ENCODE data around the gene PNPLA8. TPM values are rescaled to one million over a fixed set of nuclear protein-coding genes. Genes with fewer than 3 reads are reported as not detected.

Gene PNPLA8
- total and polyA plus RNA-seq, 2 experiments from 2014 or later, result 20.0 to 21.3 TPM

DNA sequence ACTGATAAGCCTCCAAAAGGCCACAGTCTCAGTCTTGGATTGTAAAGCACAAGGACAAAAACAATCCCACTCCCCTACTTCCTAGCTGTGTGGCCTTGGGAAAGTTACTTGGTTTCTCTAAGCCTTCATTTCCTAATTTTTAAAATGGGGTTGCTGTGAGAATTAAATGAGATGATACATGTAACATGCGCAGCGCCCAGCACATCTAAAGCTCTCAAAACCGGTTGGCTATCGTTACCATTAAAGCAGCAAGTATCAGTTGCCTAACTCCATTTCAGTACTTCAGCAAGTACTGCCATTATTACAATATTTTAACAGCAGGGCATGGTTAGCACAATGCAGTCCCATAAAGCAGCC is 71.6 kb downstream of the PNPLA8 start:
- no peak for DNase-seq (ENCODE audit: low read depth in 1 of 2, low spot score in 1 of 2)
- H3K4me3 ChIP-seq, result peak overlapping the region; percentile 34
- TF ChIP-seq, protein P1, sequence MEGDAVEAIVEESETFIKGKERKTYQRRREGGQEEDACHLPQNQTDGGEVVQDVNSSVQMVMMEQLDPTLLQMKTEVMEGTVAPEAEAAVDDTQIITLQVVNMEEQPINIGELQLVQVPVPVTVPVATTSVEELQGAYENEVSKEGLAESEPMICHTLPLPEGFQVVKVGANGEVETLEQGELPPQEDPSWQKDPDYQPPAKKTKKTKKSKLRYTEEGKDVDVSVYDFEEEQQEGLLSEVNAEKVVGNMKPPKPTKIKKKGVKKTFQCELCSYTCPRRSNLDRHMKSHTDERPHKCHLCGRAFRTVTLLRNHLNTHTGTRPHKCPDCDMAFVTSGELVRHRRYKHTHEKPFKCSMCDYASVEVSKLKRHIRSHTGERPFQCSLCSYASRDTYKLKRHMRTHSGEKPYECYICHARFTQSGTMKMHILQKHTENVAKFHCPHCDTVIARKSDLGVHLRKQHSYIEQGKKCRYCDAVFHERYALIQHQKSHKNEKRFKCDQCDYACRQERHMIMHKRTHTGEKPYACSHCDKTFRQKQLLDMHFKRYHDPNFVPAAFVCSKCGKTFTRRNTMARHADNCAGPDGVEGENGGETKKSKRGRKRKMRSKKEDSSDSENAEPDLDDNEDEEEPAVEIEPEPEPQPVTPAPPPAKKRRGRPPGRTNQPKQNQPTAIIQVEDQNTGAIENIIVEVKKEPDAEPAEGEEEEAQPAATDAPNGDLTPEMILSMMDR (IDR thresholded peaks at IDR 0.05; ENCODE audit: low read depth, low read length), result no peak
- H3K36me3 ChIP-seq, result no peaks in the 10 kb centered on the region
- H3K27ac ChIP-seq, result no peak overlapping the region
- H3K4me1 ChIP-seq (ENCODE audit: low read depth), result no peaks in the 10 kb centered on the region
- peaks cover 72% of the 10 kb centered on the region for H3K27me3 ChIP-seq
- no peaks in the 10 kb centered on the region for H3K9me3 ChIP-seq (ENCODE audit: low read depth)

DNA sequence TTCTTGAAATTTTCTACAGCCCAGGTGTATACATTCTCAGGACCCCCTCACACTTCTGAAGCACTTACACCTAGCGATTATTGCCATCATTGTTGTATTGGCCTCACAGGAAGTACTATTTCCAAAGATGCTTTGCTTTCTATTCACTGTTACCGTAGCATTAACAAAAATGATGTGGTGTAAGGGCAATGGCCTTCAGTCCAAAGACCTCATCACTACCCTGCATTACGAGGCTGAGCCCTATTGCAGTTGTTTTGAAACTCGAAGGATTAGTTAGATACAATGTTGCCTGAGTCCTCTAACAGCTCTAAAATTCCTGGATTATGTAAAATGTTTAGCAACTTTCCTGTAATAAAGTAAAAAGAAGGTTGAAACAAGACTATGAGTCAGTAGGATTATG is 72.6 kb downstream of the PNPLA8 start:
- Histone ChIP-seq H3K36me3 (no peaks in the 10 kb centered on the region), H3K9me3 (ENCODE audit: low read depth) (no peaks in the 10 kb centered on the region), H3K4me3 (no peak overlapping the region), H3K27me3 (peaks cover 66% of the 10 kb centered on the region), H3K27ac (no peak overlapping the region), H3K4me1 (ENCODE audit: low read depth) (no peaks in the 10 kb centered on the region)
- TF ChIP-seq, protein P1 (IDR thresholded peaks at IDR 0.05; ENCODE audit: low read depth, low read length), result no peak
- no peak for DNase-seq (ENCODE audit: low read depth in 1 of 2, low spot score in 1 of 2)

DNA sequence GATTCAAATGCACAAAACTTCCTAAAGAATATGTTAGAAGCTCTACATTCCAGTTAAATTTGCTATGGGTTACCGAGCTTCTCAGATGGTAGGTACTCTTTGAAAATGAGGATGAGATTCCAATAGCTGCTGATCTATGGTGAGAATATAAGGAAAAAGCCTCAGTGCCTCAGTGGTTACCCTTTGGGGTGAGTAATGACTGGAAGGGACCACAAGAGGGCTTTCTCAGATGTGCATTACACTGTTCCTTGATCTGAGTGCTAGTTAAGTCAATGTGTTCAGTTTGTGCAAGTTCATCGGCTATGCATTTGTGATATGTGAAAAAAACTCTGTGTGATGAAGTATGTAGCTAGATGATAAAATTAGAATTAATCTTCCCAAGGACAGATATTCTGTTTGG is 73.2 kb downstream of the PNPLA8 start:
- Histone ChIP-seq H3K27me3 (peaks cover 60% of the 10 kb centered on the region), H3K27ac (no peak overlapping the region), H3K36me3 (no peaks in the 10 kb centered on the region), H3K4me1 (ENCODE audit: low read depth) (no peaks in the 10 kb centered on the region), H3K4me3 (no peak overlapping the region), H3K9me3 (ENCODE audit: low read depth) (no peaks in the 10 kb centered on the region)
- TF ChIP-seq, protein P1 (IDR thresholded peaks at IDR 0.05; ENCODE audit: low read depth, low read length), result peak; percentile 69
- DNase-seq (ENCODE audit: low read depth in 1 of 2, low spot score in 1 of 2), result peak; percentile 19 to 65

DNA sequence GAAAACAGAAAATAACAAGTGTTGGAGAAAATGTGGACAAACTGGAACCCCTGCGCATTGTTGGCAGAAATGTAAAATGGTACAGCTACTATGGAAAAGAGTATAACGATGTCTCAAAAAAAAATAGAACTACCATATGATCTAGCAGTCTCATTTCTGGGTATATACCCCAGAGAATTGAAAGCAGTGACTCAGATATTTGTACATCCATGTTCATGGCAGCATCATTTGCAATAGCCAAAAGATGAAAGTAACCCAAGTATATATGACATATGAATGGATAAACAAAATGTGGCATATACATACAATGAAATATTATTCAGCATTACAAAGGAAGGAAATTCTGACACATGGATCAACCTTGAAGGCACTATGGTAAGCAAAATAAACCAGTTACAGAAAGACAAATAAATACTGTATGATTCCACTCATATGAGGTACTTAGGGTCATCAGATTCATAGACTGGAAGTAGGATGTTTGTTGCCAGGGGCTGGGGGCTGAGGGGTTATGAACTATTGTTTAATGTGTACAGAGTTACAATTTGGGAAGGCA is 74.6 kb downstream of the PNPLA8 start:
- no peak overlapping the region for H3K4me3 ChIP-seq
- no peaks in the 10 kb centered on the region for H3K36me3 ChIP-seq
- no peak for DNase-seq (ENCODE audit: low read depth in 1 of 2, low spot score in 1 of 2)
- no peaks in the 10 kb centered on the region for H3K4me1 ChIP-seq (ENCODE audit: low read depth)
- H3K27me3 ChIP-seq, result peaks cover 47% of the 10 kb centered on the region
- H3K9me3 ChIP-seq (ENCODE audit: low read depth), result no peaks in the 10 kb centered on the region
- no peak overlapping the region for H3K27ac ChIP-seq
- TF ChIP-seq, protein P1 (IDR thresholded peaks at IDR 0.05; ENCODE audit: low read depth, low read length), result no peak

DNA sequence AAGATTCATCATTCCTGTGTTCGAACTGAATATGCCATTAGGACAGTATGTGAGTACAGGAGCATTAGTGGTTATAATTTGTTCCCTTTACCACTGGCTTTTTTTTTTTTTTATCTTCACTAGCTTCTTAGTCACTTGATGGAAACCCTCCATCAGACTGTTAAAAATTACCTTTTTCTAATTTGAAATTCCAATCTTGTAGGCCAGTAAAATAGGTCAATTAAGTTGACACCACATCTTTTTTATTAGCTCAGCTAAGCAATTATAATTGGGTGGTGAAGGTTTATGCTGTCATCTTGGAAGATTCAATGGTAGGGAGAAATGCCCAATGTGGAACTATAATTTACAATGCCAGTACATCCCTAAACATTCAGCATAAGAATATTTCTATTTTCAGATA is 75.8 kb downstream of the PNPLA8 start:
- no peak overlapping the region for H3K27ac ChIP-seq
- no peak overlapping the region for H3K4me3 ChIP-seq
- TF ChIP-seq, protein P1 (IDR thresholded peaks at IDR 0.05; ENCODE audit: low read depth, low read length), result no peak
- H3K36me3 ChIP-seq, result no peaks in the 10 kb centered on the region
- peaks cover 36% of the 10 kb centered on the region for H3K27me3 ChIP-seq
- no peaks in the 10 kb centered on the region for H3K4me1 ChIP-seq (ENCODE audit: low read depth)
- no peak for DNase-seq (ENCODE audit: low read depth in 1 of 2, low spot score in 1 of 2)
- H3K9me3 ChIP-seq (ENCODE audit: low read depth), result no peaks in the 10 kb centered on the region

DNA sequence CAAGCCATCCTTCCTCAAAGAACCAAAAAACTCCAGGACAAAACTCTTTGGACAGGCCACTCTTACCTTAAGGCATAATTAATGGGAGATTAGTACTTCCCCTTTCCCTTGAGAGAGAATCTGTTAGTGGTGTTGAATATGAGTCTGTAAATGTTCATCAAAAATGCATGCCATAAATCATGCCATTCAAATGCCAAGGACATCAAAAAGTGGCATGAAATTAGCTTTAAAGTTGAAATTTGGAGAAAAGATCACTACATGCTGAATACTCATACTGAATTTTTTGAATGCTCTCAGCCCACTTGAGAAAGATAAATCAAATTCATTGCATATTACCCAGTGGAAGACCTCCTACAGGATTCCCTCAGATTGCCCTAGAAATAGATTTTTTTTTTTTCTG is 76.4 kb downstream of the PNPLA8 start:
- peaks cover 30% of the 10 kb centered on the region for H3K27me3 ChIP-seq
- no peaks in the 10 kb centered on the region for H3K4me1 ChIP-seq (ENCODE audit: low read depth)
- TF ChIP-seq, protein P1 (IDR thresholded peaks at IDR 0.05; ENCODE audit: low read depth, low read length), result no peak
- no peak overlapping the region for H3K4me3 ChIP-seq
- H3K27ac ChIP-seq, result no peak overlapping the region
- no peak for DNase-seq (ENCODE audit: low read depth in 1 of 2, low spot score in 1 of 2)
- H3K9me3 ChIP-seq (ENCODE audit: low read depth), result no peaks in the 10 kb centered on the region
- no peaks in the 10 kb centered on the region for H3K36me3 ChIP-seq
